GM18951 (cell line): ENCODE data around the gene NUP153.

Source experiments
- POLR2A ChIP-seq: IDR thresholded peaks from 4 replicates; pipeline ENCODE4 v1.6.1; 2011; ENCODE audit warnings: mild to moderate bottlenecking; ENCODE audit not compliant: insufficient read length, insufficient read depth; ENCODE audit errors: extremely low read depth
- in situ Hi-C: fragments of 300-500 bp; cut with MboI; formaldehyde crosslinking; loops from one replicate; pipeline ENCODE4 v1.12.0; 2022; ENCODE audit warnings: low sequenced_read_pairs, mixed read lengths, inconsistent platforms; ENCODE audit not compliant: unreplicated experiment

NUP153 gene

DNA sequence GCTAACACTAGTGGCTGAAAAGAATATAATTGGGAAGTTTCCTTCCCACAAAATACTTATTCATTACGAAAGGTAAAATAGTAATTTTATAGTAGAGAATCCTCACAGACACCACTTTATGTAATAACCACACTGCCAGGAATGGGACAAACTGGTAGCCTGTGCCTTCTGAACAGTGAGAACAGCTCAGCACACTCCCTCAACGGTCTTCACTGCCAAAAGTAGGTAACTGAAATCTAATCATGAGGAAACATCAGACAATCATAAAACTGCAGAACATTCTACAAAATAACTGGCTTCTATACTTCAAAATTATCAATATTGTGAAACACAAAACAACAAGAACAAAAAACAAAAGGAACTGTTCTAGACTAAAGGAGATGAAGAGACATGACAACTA is 44.1 kb downstream of the NUP153 start:
- in situ Hi-C loops: no loop called here
- no peak for TF ChIP-seq POLR2A

DNA sequence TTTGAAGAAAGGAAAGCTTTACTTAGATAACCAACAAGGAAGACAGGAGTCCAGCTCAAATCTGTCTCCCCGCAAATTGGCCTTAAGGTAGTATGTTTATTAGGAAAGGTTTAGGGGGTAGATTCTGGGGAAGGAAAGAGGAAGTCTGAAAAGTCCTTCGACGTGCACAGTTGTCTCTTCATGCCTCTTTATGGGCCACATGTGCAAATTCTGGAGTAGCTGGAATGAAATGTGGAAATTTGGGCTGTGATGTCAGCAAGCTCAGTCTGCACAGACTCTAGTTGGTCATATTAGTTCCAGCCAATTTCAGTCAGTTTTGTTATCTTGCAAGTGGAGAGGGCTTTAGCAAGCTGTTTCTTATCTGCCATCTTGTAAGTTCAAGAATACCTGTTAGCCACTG is 50.1 kb downstream of the NUP153 start:
- in situ Hi-C loops: no loop called here
- TF ChIP-seq POLR2A: no peak

DNA sequence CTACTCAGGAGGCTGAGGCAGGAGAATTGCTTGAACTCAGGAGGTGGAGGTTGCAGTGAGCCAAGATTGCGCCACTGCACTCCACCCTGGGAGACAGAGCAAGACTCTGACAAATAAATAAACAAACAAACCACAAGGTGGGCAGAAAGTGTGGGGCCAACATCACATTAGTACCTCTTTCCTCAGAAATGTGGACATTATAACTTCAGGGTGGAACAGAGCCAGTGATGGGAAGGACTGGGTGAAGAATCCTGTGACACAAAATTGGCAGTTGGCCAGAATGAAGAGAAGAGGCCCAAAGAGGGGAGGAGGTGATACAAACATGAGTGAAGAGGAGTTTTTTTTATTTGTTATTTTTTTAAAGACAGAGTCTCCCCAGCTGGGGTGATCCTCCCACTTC is 50.6 kb downstream of the NUP153 start:
- TF ChIP-seq POLR2A: no peak
- in situ Hi-C loops: no loop called here

DNA sequence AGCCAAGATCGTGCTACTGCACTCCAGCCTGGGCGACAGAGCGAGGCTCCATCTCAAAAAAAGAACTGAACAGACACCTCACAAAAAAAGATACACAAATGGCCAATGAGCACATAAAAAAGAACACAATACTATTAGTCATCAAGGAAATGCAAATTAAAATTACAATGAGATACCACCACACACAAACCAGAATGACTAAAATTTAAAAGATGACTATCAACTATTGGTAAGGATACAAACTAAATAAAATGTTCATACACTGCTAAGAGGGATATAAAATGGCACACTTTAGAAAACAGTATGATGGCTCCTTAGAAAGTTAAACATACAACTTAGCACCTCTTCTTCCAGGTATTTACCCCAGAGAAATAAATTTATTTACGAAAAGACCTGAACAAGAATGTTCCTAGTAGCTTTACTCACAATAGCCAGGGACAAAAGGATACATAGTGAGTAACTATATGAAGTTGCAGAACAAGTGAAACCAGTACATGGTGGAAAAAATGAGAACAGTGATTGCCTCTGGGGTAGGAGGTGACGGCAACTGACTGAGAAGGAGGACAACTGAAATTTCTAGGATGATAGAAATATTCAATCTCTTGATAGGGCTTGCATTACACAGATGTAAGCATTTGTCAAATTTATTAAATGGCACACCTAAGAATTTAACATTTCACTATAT is 53.4 kb downstream of the NUP153 start:
- in situ Hi-C loops: no loop called here
- no peak for TF ChIP-seq POLR2A

DNA sequence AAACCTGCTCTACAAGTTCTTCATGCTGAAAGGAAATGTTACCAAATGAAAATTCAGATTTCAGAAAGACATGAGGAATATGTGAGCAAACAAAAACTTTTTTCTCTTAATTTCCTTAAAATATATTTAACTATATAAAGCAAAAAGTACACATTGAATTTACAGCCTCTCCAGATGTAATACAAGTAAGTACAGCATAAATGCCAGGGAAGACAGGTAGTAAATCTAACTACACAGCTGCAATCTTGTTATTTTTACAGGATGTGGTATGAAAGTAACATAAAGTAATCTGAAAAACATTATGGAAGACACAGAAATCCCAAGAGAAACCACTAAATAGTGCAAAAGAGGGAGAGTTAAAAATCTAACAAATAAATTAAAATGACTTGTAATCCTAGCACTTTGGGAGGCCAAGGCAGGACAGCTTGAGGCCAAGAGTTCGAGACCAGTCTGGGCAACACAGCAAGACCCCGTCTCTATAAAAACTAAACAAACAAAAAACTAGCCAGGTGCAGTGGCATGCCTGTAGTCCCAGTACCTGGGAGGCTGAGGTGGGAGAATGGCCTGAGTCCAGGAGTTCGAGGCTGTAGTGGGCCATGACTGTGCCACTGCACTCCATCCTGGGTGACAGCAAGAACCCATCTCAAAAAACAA is 55.9 kb downstream of the NUP153 start:
- in situ Hi-C loops: no loop called here
- TF ChIP-seq POLR2A: no peak

DNA sequence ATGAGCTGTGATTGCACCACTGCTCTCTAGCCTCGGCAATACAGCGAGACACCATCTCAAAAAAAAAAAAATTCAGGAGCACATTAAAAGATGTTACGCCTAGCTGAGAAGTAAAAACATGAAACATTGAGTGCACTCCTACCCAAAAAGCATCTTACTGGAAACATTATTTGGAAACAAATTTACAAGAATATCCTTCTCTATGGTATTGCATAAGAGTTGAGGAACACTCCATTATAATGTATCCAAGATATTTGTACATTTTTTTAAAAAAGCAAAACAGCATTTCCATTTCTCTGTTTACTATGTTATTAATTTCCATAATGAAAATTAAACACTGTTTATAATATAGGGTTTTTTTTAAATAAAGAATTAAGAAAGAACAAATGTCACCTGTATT is 58.0 kb downstream of the NUP153 start:
- no peak for TF ChIP-seq POLR2A
- in situ Hi-C loops: no loop called here

DNA sequence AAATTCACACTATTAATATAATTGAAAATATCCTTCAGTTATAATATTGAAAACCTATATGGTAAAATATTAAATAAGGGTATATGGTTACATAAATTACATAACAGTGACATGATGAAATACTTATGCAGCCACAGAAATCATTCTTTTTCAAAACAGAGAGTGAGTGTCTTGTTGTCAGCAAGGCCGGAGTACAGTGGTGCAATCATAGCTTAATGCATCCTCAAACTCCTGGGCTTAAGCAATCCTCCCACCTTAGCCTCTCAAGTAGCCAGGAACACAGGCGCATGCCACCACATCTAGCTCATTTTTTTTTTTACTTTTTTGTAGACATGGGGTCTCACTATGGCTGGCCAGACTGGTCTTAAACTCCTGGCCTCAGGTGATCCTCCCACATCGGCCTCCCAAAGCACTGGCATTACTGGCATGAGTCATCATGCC is 66.2 kb downstream of the NUP153 start:
- in situ Hi-C loops: no loop called here
- no peak for TF ChIP-seq POLR2A

DNA sequence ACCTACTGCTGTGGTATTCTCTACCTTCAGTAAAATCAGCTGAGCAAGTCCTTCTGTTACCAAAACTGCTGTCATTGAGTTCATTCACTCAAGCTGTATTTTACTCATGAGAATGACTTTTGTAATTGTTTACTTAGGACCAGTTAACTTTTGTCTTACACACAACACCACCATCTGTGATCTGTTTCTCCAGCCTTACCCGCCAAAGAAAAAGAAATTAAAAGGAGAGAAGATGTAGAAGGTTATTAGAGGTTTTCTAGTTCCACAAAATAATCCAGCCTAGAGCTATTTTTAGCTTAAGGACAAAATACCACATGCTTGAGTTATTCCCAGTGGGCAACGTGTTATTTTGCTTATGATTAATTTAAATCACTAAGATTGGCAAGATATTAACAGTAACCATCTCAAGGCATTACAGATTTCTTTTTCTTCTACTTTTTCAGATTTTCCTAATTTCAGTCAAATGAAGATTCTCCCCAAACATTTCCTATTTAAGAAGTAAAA is 68.5 kb downstream of the NUP153 start:
- in situ Hi-C loops: no loop called here
- no peak for TF ChIP-seq POLR2A

DNA sequence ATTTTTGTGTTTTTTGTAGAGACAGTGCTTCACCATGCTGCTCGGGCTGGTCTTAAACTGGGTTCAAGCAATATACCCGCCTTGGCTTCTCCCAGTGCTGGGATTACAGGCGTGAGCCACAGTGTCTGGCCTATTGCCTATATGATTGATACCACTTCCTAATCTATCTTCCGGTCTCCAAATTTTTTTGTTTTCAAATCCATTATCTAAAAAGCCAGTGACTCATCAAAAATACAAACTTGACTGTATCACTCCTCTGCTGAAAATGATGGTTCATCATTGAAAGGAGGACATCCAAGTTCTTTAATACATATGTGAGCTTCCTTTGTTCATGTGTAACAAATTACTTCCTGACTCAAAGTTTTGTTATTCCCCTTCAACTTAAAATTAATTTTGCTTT is 71.2 kb downstream of the NUP153 start:
- no peak for TF ChIP-seq POLR2A
- in situ Hi-C loops: no loop called here

DNA sequence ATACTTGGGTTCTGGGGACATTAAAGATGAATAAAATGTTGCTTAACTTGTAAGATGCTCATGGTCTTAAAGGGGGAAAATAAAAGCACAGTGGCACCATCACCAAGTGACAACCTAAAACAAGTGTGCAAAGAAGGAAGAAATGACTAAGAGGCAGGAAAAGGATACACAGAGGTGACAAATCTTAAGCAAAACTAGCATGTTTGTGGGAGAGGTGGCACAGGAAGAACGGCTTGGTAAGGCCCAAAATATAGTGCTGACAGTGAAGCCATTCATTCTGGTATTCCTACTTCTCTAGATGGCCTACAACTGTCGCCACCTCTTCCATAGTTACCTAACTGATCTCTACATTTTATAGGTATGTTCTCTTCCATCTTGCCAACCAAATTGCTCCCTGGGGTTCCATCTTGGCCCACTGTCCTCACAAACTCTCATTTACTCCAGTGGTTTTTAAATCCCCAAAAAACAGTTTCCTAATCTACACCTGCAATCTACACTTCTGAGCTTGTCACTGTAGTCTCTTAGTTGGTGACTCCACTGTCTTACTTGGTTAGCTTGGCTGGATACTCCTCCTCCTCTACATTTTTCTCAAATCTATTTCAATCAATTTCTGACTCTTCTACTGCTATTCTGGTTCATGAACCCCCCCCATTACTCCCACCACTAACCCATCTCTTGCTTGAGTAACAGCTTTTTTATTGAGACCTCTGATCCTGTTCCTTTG is 73.1 kb downstream of the NUP153 start:
- TF ChIP-seq POLR2A: no peak
- in situ Hi-C loops: no loop called here

DNA sequence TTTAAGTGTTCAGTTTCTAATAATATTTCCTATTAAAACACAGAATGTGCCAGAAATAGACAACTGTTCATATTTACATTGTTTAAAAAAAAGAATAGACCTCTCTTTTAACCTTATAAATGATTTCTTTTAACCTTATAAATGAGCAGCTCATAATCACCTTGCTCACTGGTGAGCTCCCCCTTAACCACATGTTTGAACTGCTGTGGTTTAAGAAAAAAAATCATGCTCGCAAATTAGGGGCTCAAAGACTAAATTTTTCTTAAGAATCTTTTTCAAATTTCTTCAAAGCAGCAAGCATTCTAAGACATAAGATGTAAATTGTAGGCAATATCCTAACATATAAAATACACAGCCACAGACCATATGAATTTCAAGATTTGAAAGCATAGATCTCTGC is 73.8 kb downstream of the NUP153 start:
- TF ChIP-seq POLR2A: no peak
- in situ Hi-C loops: no loop called here

DNA sequence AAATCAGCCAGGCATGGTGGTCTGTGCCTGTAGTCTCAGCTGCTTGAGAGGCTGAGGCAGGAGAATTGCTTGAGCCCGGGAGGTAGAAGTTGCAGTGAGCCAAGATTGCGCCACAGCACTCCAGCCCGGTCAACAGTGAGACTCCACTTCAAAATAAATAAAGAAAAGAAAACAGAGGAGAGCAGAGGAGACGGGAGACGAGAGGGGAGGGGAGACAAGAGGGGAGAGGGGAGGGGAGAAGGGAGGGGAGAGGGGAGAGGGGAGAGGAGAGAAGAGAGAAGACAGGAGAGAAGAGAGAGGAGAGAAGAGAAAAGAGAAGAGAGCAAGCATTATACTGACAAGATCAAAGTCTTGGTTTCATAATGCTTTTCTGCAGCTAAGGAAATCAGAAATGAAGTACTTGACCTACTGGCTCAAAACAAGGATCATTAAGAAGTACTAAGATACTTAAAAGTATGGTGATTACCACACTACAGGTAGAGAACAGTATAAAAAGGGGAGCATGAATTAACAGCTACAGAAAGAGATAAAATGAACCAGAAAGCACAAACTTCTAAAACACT is 76.1 kb downstream of the NUP153 start:
- in situ Hi-C loops: no loop called here
- TF ChIP-seq POLR2A: no peak

DNA sequence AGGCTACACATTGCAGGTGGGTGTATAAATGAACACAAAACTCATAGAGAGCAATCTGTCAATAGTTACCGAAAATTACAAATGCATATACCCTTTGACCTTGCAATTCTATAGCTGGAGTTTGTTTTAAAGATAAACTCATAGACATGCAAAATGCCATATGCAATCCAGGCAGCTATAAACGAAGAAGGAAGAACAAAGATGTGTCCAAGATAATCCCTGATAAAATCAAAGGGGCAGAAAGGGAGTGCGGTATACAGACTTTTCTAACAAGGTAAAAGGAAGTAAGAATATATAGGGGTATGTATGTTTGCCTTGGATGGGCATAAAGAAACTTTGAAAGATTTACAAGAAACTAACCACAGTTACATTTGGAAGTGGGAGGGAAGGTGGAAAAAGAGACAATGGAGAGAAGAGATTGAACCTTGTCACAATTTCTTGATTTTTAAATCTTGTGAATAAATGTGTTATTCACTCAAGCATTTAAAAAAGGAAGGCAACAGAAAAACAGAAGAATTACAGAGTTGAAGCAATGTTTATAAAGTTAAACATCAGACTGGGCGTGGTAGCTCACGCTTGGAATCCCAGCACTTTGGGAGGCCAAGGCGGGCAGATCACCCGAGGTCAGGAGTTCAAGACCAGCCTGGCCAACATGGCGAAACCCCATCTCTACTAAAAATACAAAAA is 76.8 kb downstream of the NUP153 start:
- TF ChIP-seq POLR2A: no peak
- in situ Hi-C loops: no loop called here

DNA sequence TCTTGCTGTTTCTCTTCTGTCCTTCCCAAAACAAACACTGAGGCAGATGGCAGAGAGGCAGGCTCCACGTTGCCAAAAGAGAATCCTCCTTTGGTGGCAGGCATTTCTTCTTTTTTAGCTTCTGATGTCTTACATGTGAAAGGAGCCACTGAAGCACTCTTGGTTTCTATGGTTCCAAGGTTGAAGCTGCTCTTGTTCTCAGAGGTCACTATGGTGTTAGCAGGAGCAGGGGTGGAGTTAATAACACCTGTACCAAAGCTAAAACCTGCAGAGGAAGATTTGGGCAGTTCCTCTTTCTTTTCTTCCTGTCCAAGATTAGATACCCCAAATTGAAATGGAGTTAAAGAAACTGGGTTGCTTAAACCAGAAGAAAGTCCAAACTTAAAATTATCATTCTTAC is 77.9 kb downstream of the NUP153 start:
- no peak for TF ChIP-seq POLR2A
- in situ Hi-C loops: no loop called here
